H1 (cell line): Measurements from ENCODE around the gene ZRANB1.

Experiments used
- ASH2L ChIP-seq: fragments of 200-600, 300-600 bp; sonication (generic); IDR thresholded peaks from one replicate; pipeline ENCODE4 v1.7.1; 2017; ENCODE audit warnings: low read length
- EZH2 ChIP-seq: fragments of 200-600 bp; sonication (generic); IDR thresholded peaks from 2 replicates; pipeline ENCODE4 v1.7.1; 2012; ENCODE audit warnings: low read depth, mild to moderate bottlenecking, moderate library complexity, low read length, inconsistent platforms; ENCODE audit not compliant: severe bottlenecking
- GABPA ChIP-seq: IDR thresholded peaks from 2 replicates; pipeline ENCODE4 v1.6.1; 2011; ENCODE audit warnings: mild to moderate bottlenecking, low read length, moderate library complexity, borderline replicate concordance; ENCODE audit not compliant: insufficient read depth
- POLR2A ChIP-seq, 2 experiments: IDR thresholded peaks; 1 replicate in 1 of 2; 2 replicates in 1 of 2; pipeline ENCODE4 v1.6.1; 2011; ENCODE audit warnings: low read depth in 2 of 2, low read length in 2 of 2, mild to moderate bottlenecking in 2 of 2; ENCODE audit errors: control extremely low read depth in 1 of 2
- POLR2AphosphoS5 ChIP-seq: IDR thresholded peaks from 2 replicates; pipeline ENCODE4 v1.6.1; 2011; ENCODE audit warnings: low read depth, low read length
- RAD21 ChIP-seq, 2 experiments: IDR thresholded peaks in 1 of 2; conservative IDR thresholded peaks in 1 of 2; 2 replicates each; pipeline ENCODE4 v1.6.1; 2011; ENCODE audit warnings: low read depth in 2 of 2, low read length in 2 of 2, improper control_type of control experiment in 1 of 2, inconsistent platforms in 1 of 2, mild to moderate bottlenecking in 1 of 2, moderate library complexity in 1 of 2
- RXRA ChIP-seq: IDR thresholded peaks from 2 replicates; pipeline ENCODE4 v1.6.1; 2011; ENCODE audit warnings: low read depth, mild to moderate bottlenecking, low read length, moderate library complexity; ENCODE audit not compliant: insufficient read depth
- SP2 ChIP-seq: IDR thresholded peaks from 2 replicates; pipeline ENCODE4 v1.6.1; 2012; ENCODE audit warnings: mild to moderate bottlenecking, low read length, inconsistent platforms
- SRF ChIP-seq: IDR thresholded peaks from 2 replicates; pipeline ENCODE4 v1.6.1; 2011; ENCODE audit warnings: mild to moderate bottlenecking, low read depth, low read length, moderate library complexity
- ZNF274 ChIP-seq: IDR thresholded peaks from 2 replicates; pipeline ENCODE4 v1.7.0; 2012; ENCODE audit warnings: low read length, borderline replicate concordance; ENCODE audit errors: extremely low read depth
- TF ChIP-seq, protein P1 (sequence below), 3 experiments: IDR thresholded peaks; 1 replicate in 2 of 3; 2 replicates in 1 of 3; pipeline versions ENCODE4 v1.5.1 to v1.6.1; 2011; ENCODE audit warnings: low read length in 3 of 3, mild to moderate bottlenecking in 3 of 3, inconsistent platforms in 2 of 3, low read depth in 1 of 3, moderate library complexity in 1 of 3; ENCODE audit not compliant: insufficient read depth in 1 of 3; ENCODE audit errors: control extremely low read depth in 1 of 3

DNA sequence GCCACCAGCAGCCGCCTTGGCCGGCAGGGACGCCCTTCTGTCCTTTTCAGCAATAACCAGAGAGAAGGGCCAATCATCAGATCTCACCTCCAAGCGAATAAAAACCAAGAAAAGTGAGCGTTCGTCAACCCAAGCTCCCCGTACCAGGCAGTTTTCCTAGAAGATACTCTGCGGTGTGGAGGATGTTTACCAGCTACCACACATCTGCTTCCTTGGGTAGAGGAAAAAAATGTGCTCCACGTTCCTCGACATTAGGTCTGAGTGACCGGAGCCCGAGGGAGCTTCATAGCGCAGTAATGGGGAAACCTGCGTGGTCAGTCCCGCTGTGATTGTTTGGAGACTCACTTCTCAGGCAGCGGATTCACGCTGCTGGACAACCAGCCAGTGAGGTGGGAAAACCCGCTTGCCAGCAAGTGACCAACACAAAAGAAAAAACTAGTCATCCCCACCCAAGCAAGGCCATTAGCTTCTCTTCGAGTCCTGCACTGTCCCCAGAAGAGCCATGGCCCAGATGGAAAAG, 73.0 kb downstream of the ZRANB1 start:
- TF ChIP-seq GABPA (no peak), ZNF274 (no peak), POLR2AphosphoS5 (no peak), SP2 (no peak), RAD21 (IDR thresholded peaks at IDR 0.05 in 1 of 2, conservative IDR thresholded peaks at IDR 0.05 in 1 of 2; ENCODE audit: low read depth in 2 of 2, low read length in 2 of 2) (no peak), POLR2A (IDR thresholded peaks at IDR 0.05; ENCODE audit: control extremely low read depth in 1 of 2, low read depth in 2 of 2, low read length in 2 of 2) (no peak), RXRA (no peak), ASH2L (no peak), SRF (no peak), EZH2 (no peak)
- TF ChIP-seq, protein P1, sequence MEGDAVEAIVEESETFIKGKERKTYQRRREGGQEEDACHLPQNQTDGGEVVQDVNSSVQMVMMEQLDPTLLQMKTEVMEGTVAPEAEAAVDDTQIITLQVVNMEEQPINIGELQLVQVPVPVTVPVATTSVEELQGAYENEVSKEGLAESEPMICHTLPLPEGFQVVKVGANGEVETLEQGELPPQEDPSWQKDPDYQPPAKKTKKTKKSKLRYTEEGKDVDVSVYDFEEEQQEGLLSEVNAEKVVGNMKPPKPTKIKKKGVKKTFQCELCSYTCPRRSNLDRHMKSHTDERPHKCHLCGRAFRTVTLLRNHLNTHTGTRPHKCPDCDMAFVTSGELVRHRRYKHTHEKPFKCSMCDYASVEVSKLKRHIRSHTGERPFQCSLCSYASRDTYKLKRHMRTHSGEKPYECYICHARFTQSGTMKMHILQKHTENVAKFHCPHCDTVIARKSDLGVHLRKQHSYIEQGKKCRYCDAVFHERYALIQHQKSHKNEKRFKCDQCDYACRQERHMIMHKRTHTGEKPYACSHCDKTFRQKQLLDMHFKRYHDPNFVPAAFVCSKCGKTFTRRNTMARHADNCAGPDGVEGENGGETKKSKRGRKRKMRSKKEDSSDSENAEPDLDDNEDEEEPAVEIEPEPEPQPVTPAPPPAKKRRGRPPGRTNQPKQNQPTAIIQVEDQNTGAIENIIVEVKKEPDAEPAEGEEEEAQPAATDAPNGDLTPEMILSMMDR (IDR thresholded peaks at IDR 0.05; ENCODE audit: control extremely low read depth in 1 of 3, insufficient read depth in 1 of 3, low read depth in 1 of 3, low read length in 3 of 3), result no peak
